CD8-positive, alpha-beta memory T cell (primary cell): ENCODE measurements around the gene TNIK. TPM values are rescaled to one million over a fixed set of nuclear protein-coding genes. Genes with fewer than 3 reads are reported as not detected.
"Not testable (repeated sequence)": the region's sequence is repeated elsewhere in the genome, so short reads cannot be mapped to it uniquely, and the experiment has no call there.

ENCODE experiments used
- CTCF ChIA-PET: fragments of 350-600 bp; sonication (Branson Sonifier 250); formaldehyde crosslinking; loops from one replicate; lab custom pipeline; 2021; ENCODE audit warnings: antibody characterized with exemption; lab: Charles Lee
- POLR2A ChIA-PET: fragments of 350-600 bp; sonication (Branson Sonifier 250); formaldehyde crosslinking; loops from one replicate; lab custom pipeline; 2021; ENCODE audit warnings: antibody characterized with exemption; lab: Charles Lee
- DNase-seq, 5 donors: peaks; one replicate each; pipeline versions ENCODE4 v3.0.0 to v3.0.0-alpha.2; 2020 to 2022; ENCODE audit warnings: mixed read lengths in 1 of 5
- H3K27ac ChIP-seq: one replicate; pipeline ENCODE4 v1.7.0; 2013; ENCODE audit warnings: low read depth, mild to moderate bottlenecking, low read length, moderate library complexity
- H3K27me3 ChIP-seq: 2 replicates; pipeline ENCODE4 v1.7.0; 2013; ENCODE audit warnings: low read length, mild to moderate bottlenecking; ENCODE audit not compliant: insufficient read depth, poor library complexity, severe bottlenecking
- H3K36me3 ChIP-seq: 2 replicates; pipeline ENCODE4 v1.7.0; 2013; ENCODE audit warnings: mild to moderate bottlenecking, low read length, moderate library complexity; ENCODE audit not compliant: insufficient read depth
- H3K4me1 ChIP-seq: 2 replicates; pipeline ENCODE4 v1.7.0; 2013; ENCODE audit warnings: mild to moderate bottlenecking, low read length, moderate library complexity; ENCODE audit not compliant: insufficient read depth
- H3K4me3 ChIP-seq: 2 replicates; pipeline ENCODE4 v1.7.0; 2013; ENCODE audit warnings: mild to moderate bottlenecking, low read length
- H3K9me3 ChIP-seq: 2 replicates; pipeline ENCODE4 v1.7.0; 2013; ENCODE audit warnings: mild to moderate bottlenecking, low read length
- H3K27ac Mint-ChIP-seq, 8 donors: one replicate each; pipeline ENCODE4 v1.8.0; 2020 to 2021; ENCODE audit warnings: mixed read lengths in 8 of 8, mild to moderate bottlenecking in 6 of 8, inconsistent platforms in 3 of 8, moderate library complexity in 3 of 8
- H3K27me3 Mint-ChIP-seq, 2 donors: one replicate each; pipeline ENCODE4 v1.8.0; 2020 to 2021; ENCODE audit warnings: mixed read lengths in 2 of 2, mild to moderate bottlenecking in 1 of 2, moderate library complexity in 1 of 2
- H3K36me3 Mint-ChIP-seq, 3 donors: one replicate each; pipeline ENCODE4 v1.8.0; 2020 to 2021; ENCODE audit warnings: mixed read lengths in 3 of 3, inconsistent platforms in 1 of 3, mild to moderate bottlenecking in 1 of 3
- H3K4me1 Mint-ChIP-seq, 3 donors: one replicate each; pipeline ENCODE4 v1.8.0; 2020 to 2021; ENCODE audit warnings: mixed read lengths in 3 of 3, inconsistent platforms in 1 of 3, mild to moderate bottlenecking in 1 of 3
- H3K4me3 Mint-ChIP-seq, 7 donors: one replicate each; pipeline ENCODE4 v1.8.0; 2020 to 2021; ENCODE audit warnings: mixed read lengths in 7 of 7, mild to moderate bottlenecking in 6 of 7, moderate library complexity in 4 of 7, inconsistent platforms in 2 of 7
- H3K9me3 Mint-ChIP-seq, 5 donors: one replicate each; pipeline ENCODE4 v1.8.0; 2020 to 2022; ENCODE audit warnings: mixed read lengths in 5 of 5, mild to moderate bottlenecking in 3 of 5, moderate library complexity in 2 of 5, inconsistent platforms in 1 of 5
- polyA plus RNA-seq: library from polyadenylated mRNA; unstranded; fragments of 300-500 nt; fragmentation: Illumina TruSeq; gene quantifications from one replicate; pipeline ENCODE4 v1.2.3, GENCODE V29; 2021
- total RNA-seq, 2 experiments: library from RNA; stranded (reverse); gene quantifications; one replicate each; pipeline ENCODE4 v1.2.3, GENCODE V29; 2021

The TNIK gene
- total and polyA plus RNA-seq, 3 experiments from 2014 or later = 15.9 to 19.2 (median 17.7) TPM

- Mint-ChIP-seq H3K4me1 (peaks cover 7 to 8% (median 8%) of the 10 kb centered on the region in 3 donors), H3K9me3 (peaks cover 0 to 2% (median 0%) of the 10 kb centered on the region in 5 donors), H3K36me3 (peaks cover 0 to 3% (median 3%) of the 10 kb centered on the region in 3 donors), H3K4me3 (no peak overlapping the region), H3K27ac (no peak overlapping the region), H3K27me3 (no peaks in the 10 kb centered on the region)
- Histone ChIP-seq H3K27me3 (no peaks in the 10 kb centered on the region), H3K9me3 (no peaks in the 10 kb centered on the region), H3K36me3 (no peaks in the 10 kb centered on the region), H3K4me3 (no peak overlapping the region), H3K27ac (no peak overlapping the region), H3K4me1 (peaks cover 18% of the 10 kb centered on the region)
- POLR2A ChIA-PET = no interaction called here
- no peak for DNase-seq
- CTCF ChIA-PET = interaction anchor here (1.2 kb wide), 1 partner anchor 203 kb away, joined by 3 read pairs; no protein-coding TSS in a partner anchor
Measured at GRCh38 chr3:171242170-171242569, 218.0 kb downstream of the TNIK start.

GRCh38 chr3:171241655-171242054 lies 218.6 kb downstream of the TNIK start:
- H3K9me3 Mint-ChIP-seq, H3K4me3 Mint-ChIP-seq, H3K9me3 ChIP-seq, H3K4me3 ChIP-seq, DNase-seq, H3K27me3 ChIP-seq, H3K27me3 Mint-ChIP-seq, H3K4me1 Mint-ChIP-seq, H3K36me3 ChIP-seq, H3K27ac ChIP-seq, POLR2A ChIA-PET, H3K27ac Mint-ChIP-seq, H3K36me3 Mint-ChIP-seq, CTCF ChIA-PET: not testable (repeated sequence)
- peaks cover 13% of the 10 kb centered on the region for H3K4me1 ChIP-seq

- H3K4me1 ChIP-seq = peaks cover under 1% of the 10 kb centered on the region
- ChIA-PET CTCF (no interaction called here), POLR2A (no interaction called here)
- no peak overlapping the region for H3K4me3 Mint-ChIP-seq
- H3K27me3 Mint-ChIP-seq = no peaks in the 10 kb centered on the region
- no peaks in the 10 kb centered on the region for H3K27me3 ChIP-seq
- no peak overlapping the region for H3K27ac ChIP-seq
- H3K27ac Mint-ChIP-seq = peak overlapping the region in 1 of 8 donors; percentile 14
- no peaks in the 10 kb centered on the region for H3K36me3 ChIP-seq
- no peaks in the 10 kb centered on the region for H3K9me3 ChIP-seq
- no peak for DNase-seq
- H3K9me3 Mint-ChIP-seq = peaks cover 0 to 2% (median 0%) of the 10 kb centered on the region in 5 donors
- no peak overlapping the region for H3K4me3 ChIP-seq
- peaks cover 16 to 18% (median 18%) of the 10 kb centered on the region in 3 donors for H3K4me1 Mint-ChIP-seq
- peaks cover 0 to 3% (median 3%) of the 10 kb centered on the region in 3 donors for H3K36me3 Mint-ChIP-seq
Measured at GRCh38 chr3:171240504-171240835, 219.7 kb downstream of the TNIK start.

GRCh38 chr3:171239757-171240503 lies 220.3 kb downstream of the TNIK start:
- DNase-seq = no peak

GRCh38 chr3:171237009-171237385 lies 223.2 kb downstream of the TNIK start:
- H3K9me3 Mint-ChIP-seq = no peaks in the 10 kb centered on the region
- no peak overlapping the region for H3K4me3 Mint-ChIP-seq
- peaks cover 38 to 39% (median 38%) of the 10 kb centered on the region in 3 donors for H3K4me1 Mint-ChIP-seq
- Histone ChIP-seq H3K27me3 (no peaks in the 10 kb centered on the region), H3K36me3 (no peaks in the 10 kb centered on the region), H3K9me3 (no peaks in the 10 kb centered on the region), H3K4me1 (no peaks in the 10 kb centered on the region), H3K27ac (no peak overlapping the region), H3K4me3 (no peak overlapping the region)
- peaks cover 0 to 7% (median 3%) of the 10 kb centered on the region in 3 donors for H3K36me3 Mint-ChIP-seq
- no peaks in the 10 kb centered on the region for H3K27me3 Mint-ChIP-seq
- no peak overlapping the region for H3K27ac Mint-ChIP-seq
- no peak for DNase-seq
- ChIA-PET CTCF (interaction anchor here (0.7 kb wide), 1 partner anchor 14 kb away, joined by 3 read pairs; no protein-coding TSS in a partner anchor), POLR2A (no interaction called here)

More at GRCh38 chr3:171239757-171240503, 220.3 kb downstream of the TNIK start:
- H3K27me3 Mint-ChIP-seq = no peaks in the 10 kb centered on the region
- H3K27ac ChIP-seq = no peak overlapping the region
- H3K27ac Mint-ChIP-seq = peak overlapping the region in 1 of 8 donors; percentile 29
- no peak overlapping the region for H3K4me3 ChIP-seq
- H3K9me3 Mint-ChIP-seq = peaks cover 0 to 2% (median 0%) of the 10 kb centered on the region in 5 donors
- H3K4me1 ChIP-seq = no peaks in the 10 kb centered on the region
- H3K9me3 ChIP-seq = no peaks in the 10 kb centered on the region
- no peak overlapping the region for H3K4me3 Mint-ChIP-seq
- peaks cover 0 to 3% (median 3%) of the 10 kb centered on the region in 3 donors for H3K36me3 Mint-ChIP-seq
- ChIA-PET POLR2A (no interaction called here), CTCF (no interaction called here)
- peaks cover 17 to 21% (median 20%) of the 10 kb centered on the region in 3 donors for H3K4me1 Mint-ChIP-seq
- no peaks in the 10 kb centered on the region for H3K27me3 ChIP-seq
- H3K36me3 ChIP-seq = no peaks in the 10 kb centered on the region

- Histone ChIP-seq H3K4me3 (no peak overlapping the region), H3K9me3 (no peaks in the 10 kb centered on the region), H3K36me3 (no peaks in the 10 kb centered on the region), H3K27me3 (no peaks in the 10 kb centered on the region), H3K4me1 (no peaks in the 10 kb centered on the region), H3K27ac (no peak overlapping the region)
- peak overlapping the region in 1 of 8 donors; percentile 13 for H3K27ac Mint-ChIP-seq
- ChIA-PET POLR2A (no interaction called here), CTCF (interaction anchor here (0.7 kb wide), 2 partner anchors 12 to 13 kb away, joined by 3 read pairs; no protein-coding TSS in a partner anchor)
- H3K4me1 Mint-ChIP-seq = peaks cover 38 to 39% (median 39%) of the 10 kb centered on the region in 3 donors
- H3K27me3 Mint-ChIP-seq = no peaks in the 10 kb centered on the region
- no peak overlapping the region for H3K4me3 Mint-ChIP-seq
- peaks cover 0 to 7% (median 3%) of the 10 kb centered on the region in 3 donors for H3K36me3 Mint-ChIP-seq
- no peaks in the 10 kb centered on the region for H3K9me3 Mint-ChIP-seq
- DNase-seq = no peak
Measured at GRCh38 chr3:171236265-171237008, 223.8 kb downstream of the TNIK start.

- H3K27ac Mint-ChIP-seq = peak overlapping the region in 1 of 8 donors; percentile 35
- POLR2A ChIA-PET = no interaction called here
Measured at GRCh38 chr3:171234298-171235010, 225.8 kb downstream of the TNIK start.

More at GRCh38 chr3:171234298-171235010, 225.8 kb downstream of the TNIK start:
- Histone ChIP-seq H3K4me1 (no peaks in the 10 kb centered on the region), H3K27me3 (no peaks in the 10 kb centered on the region), H3K9me3 (no peaks in the 10 kb centered on the region), H3K4me3 (no peak overlapping the region), H3K36me3 (no peaks in the 10 kb centered on the region), H3K27ac (no peak overlapping the region)
- no peak for DNase-seq
- no peaks in the 10 kb centered on the region for H3K9me3 Mint-ChIP-seq
- H3K4me1 Mint-ChIP-seq = peaks cover 39 to 55% (median 46%) of the 10 kb centered on the region in 3 donors
- H3K36me3 Mint-ChIP-seq = peaks cover 3 to 7% (median 5%) of the 10 kb centered on the region in 3 donors
- H3K27me3 Mint-ChIP-seq = no peaks in the 10 kb centered on the region
- H3K4me3 Mint-ChIP-seq = no peak overlapping the region
- CTCF ChIA-PET = no interaction called here
